WTC11 (cell line): ENCODE data around the gene AMER1. TPM values are rescaled to one million over a fixed set of nuclear protein-coding genes. Genes with fewer than 3 reads are reported as not detected.
A peak's percentile ranks its signal among the peaks of the same experiment; 100 is the strongest.

Experiments
- ATAC-seq: fragments of 200-7000 bp; cut with Tn5 transposase; 2 replicates; pipeline ENCODE4 v1.10.0; 2021; ENCODE audit warnings: mild to moderate bottlenecking, moderate library complexity
- CTCF ChIA-PET: fragments of 300-600 bp; sonication (Branson Sonifier 250); formaldehyde crosslinking; loops from one replicate; lab custom pipeline; 2021; ENCODE audit warnings: antibody characterized with exemption; lab: Charles Lee
- POLR2A ChIA-PET: fragments of 350-600 bp; sonication (Branson Sonifier 250); formaldehyde crosslinking; loops from one replicate; lab custom pipeline; 2021; ENCODE audit warnings: antibody characterized with exemption; lab: Charles Lee
- DNase-seq: peaks from one replicate; pipeline ENCODE4 v3.0.0; 2021; ENCODE audit warnings: low spot score
- H3K27ac Mint-ChIP-seq: 2 replicates; pipeline ENCODE4 v1.8.0; 2021; ENCODE audit warnings: mixed read lengths
- H3K27me3 Mint-ChIP-seq: 2 replicates; pipeline ENCODE4 v1.8.0; 2021; ENCODE audit warnings: low read depth, mild to moderate bottlenecking, moderate library complexity, mixed read lengths
- H3K36me3 Mint-ChIP-seq: 2 replicates; pipeline ENCODE4 v1.8.0; 2021; ENCODE audit warnings: mixed read lengths
- H3K4me1 Mint-ChIP-seq: 2 replicates; pipeline ENCODE4 v1.8.0; 2022; ENCODE audit warnings: mixed read lengths
- H3K4me3 Mint-ChIP-seq: 2 replicates; pipeline ENCODE4 v1.8.0; 2021; ENCODE audit warnings: mild to moderate bottlenecking, moderate library complexity, mixed read lengths
- H3K9me3 Mint-ChIP-seq: 2 replicates; pipeline ENCODE4 v1.8.0; 2021; ENCODE audit warnings: mixed read lengths
- AR ChIP-seq: fragments of 250-450 bp; sonication (Bioruptor Pico); IDR thresholded peaks from 2 replicates; pipeline ENCODE4 v1.9.0; 2021; ENCODE audit warnings: mild to moderate bottlenecking
- GABPB1 ChIP-seq: sonication (generic); formaldehyde crosslinking; IDR thresholded peaks from 2 replicates; pipeline ENCODE4 v1.8.1; 2023; ENCODE audit warnings: mild to moderate bottlenecking, missing genetic modification reagents
- MAX ChIP-seq: sonication (generic); formaldehyde crosslinking; IDR thresholded peaks from 2 replicates; pipeline ENCODE4 v1.8.0; 2022; ENCODE audit warnings: mild to moderate bottlenecking, missing genetic modification reagents
- MYBL2 ChIP-seq: sonication (generic); formaldehyde crosslinking; IDR thresholded peaks from 2 replicates; pipeline ENCODE4 v1.8.1; 2023; ENCODE audit warnings: mild to moderate bottlenecking, moderate library complexity, missing genetic modification reagents
- NFE2L1 ChIP-seq: sonication (generic); formaldehyde crosslinking; IDR thresholded peaks from 2 replicates; pipeline ENCODE4 v1.8.1; 2023; ENCODE audit warnings: missing genetic modification reagents
- RORB ChIP-seq: fragments of 250-450 bp; sonication (Bioruptor Pico); IDR thresholded peaks from 2 replicates; pipeline ENCODE4 v1.9.0; 2021; ENCODE audit warnings: mild to moderate bottlenecking
- SP1 ChIP-seq: sonication (generic); formaldehyde crosslinking; conservative IDR thresholded peaks from 2 replicates; pipeline ENCODE4 v1.8.1; 2022; ENCODE audit warnings: missing genetic modification reagents
- TCF7 ChIP-seq: sonication (generic); formaldehyde crosslinking; IDR thresholded peaks from 2 replicates; pipeline ENCODE4 v1.8.0; 2022; ENCODE audit warnings: mild to moderate bottlenecking, low read depth, missing genetic modification reagents, moderate library complexity
- USF2 ChIP-seq: sonication (generic); formaldehyde crosslinking; IDR thresholded peaks from 2 replicates; pipeline ENCODE4 v1.8.1; 2023; ENCODE audit warnings: mild to moderate bottlenecking, missing genetic modification reagents, moderate library complexity
- ZBTB43 ChIP-seq: sonication (generic); formaldehyde crosslinking; IDR thresholded peaks from 2 replicates; pipeline ENCODE4 v1.8.1; 2023; ENCODE audit warnings: mild to moderate bottlenecking, missing genetic modification reagents
- ZMAT4 ChIP-seq: fragments of 250-450 bp; sonication (Bioruptor Pico); IDR thresholded peaks from 2 replicates; pipeline ENCODE4 v1.9.0; 2021; ENCODE audit warnings: mild to moderate bottlenecking
- ZNF121 ChIP-seq: sonication (generic); formaldehyde crosslinking; IDR thresholded peaks from 2 replicates; pipeline ENCODE4 v1.8.0; 2023; ENCODE audit warnings: missing genetic modification reagents
- ZNF263 ChIP-seq: sonication (generic); formaldehyde crosslinking; IDR thresholded peaks from 2 replicates; pipeline ENCODE4 v1.8.1; 2022; ENCODE audit warnings: low read depth, mild to moderate bottlenecking, moderate library complexity, missing genetic modification reagents
- ZNF416 ChIP-seq: fragments of 250-450 bp; sonication (Bioruptor Pico); IDR thresholded peaks from 2 replicates; pipeline ENCODE4 v1.9.0; 2021; ENCODE audit warnings: mild to moderate bottlenecking, inconsistent platforms
- ZNF671 ChIP-seq: fragments of 250-450 bp; sonication (Bioruptor Pico); IDR thresholded peaks from 2 replicates; pipeline ENCODE4 v1.8.0; 2021; ENCODE audit warnings: mild to moderate bottlenecking
- ZSCAN18 ChIP-seq: fragments of 250-450 bp; sonication (Bioruptor Pico); IDR thresholded peaks from 2 replicates; pipeline ENCODE4 v2.1.2; 2022; ENCODE audit warnings: mild to moderate bottlenecking, moderate library complexity
- total RNA-seq: library from RNA; stranded (reverse); gene quantifications from 3 replicates; pipeline ENCODE4 v1.2.3, GENCODE V29; 2021
- TF ChIP-seq, protein P1 (sequence below): sonication (generic); formaldehyde crosslinking; IDR thresholded peaks from 2 replicates; pipeline ENCODE4 v1.8.1; 2022; ENCODE audit warnings: mild to moderate bottlenecking, missing genetic modification reagents, moderate library complexity, borderline replicate concordance
- TF ChIP-seq, protein P2 (sequence below): sonication (generic); formaldehyde crosslinking; IDR thresholded peaks from 2 replicates; pipeline ENCODE4 v1.8.1; 2022; ENCODE audit warnings: mild to moderate bottlenecking, moderate library complexity, missing genetic modification reagents
- TF ChIP-seq, protein P3 (sequence below): sonication (generic); formaldehyde crosslinking; IDR thresholded peaks from 2 replicates; pipeline ENCODE4 v1.8.0; 2022; ENCODE audit warnings: mild to moderate bottlenecking, missing genetic modification reagents
- TF ChIP-seq, protein P4 (sequence below): sonication (generic); formaldehyde crosslinking; IDR thresholded peaks from 2 replicates; pipeline ENCODE4 v1.8.1; 2022; ENCODE audit warnings: missing genetic modification reagents, borderline replicate concordance

The AMER1 gene
- total RNA-seq, 1 experiment from 2014 or later: 9.9 TPM

DNA sequence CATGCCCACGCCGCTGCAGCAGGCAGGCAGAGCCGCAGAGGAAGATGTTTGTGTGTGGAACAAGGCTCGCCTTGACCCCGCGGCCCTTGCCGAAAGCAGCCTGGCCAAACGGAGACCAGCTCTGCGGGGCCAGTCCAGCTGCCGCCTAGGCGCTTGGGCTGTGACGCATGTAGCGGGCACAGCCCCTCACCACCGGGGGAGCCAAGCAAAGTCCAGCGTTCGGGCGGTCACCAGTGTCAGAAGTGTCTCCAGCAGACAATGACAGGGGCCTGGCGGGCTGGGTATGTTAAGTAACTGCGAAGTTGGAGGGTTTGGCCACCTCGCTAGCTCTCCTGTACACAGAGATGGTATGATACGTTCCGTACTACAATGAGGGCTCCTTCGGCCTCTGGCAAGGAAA, 1.3 kb downstream of the AMER1 start:
- no peak for ATAC-seq
- POLR2A ChIA-PET: no interaction called here
- Mint-ChIP-seq H3K27ac (no peak overlapping the region), H3K4me3 (peak overlapping the region; percentile 73), H3K4me1 (peaks cover 21% of the 10 kb centered on the region), H3K9me3 (no peaks in the 10 kb centered on the region), H3K36me3 (no peaks in the 10 kb centered on the region), H3K27me3 (peaks cover 14% of the 10 kb centered on the region)
- TF ChIP-seq ZNF671 (CRISPR knock-in tag) (no peak), AR (no peak), SP1 (CRISPR knock-in tag) (no peak), ZSCAN18 (no peak), ZMAT4 (CRISPR knock-in tag) (no peak), RORB (no peak), ZNF263 (CRISPR knock-in tag) (no peak), ZNF416 (CRISPR knock-in tag) (no peak), NFE2L1 (CRISPR knock-in tag) (no peak), ZNF121 (CRISPR knock-in tag) (no peak), MYBL2 (CRISPR knock-in tag) (no peak), USF2 (CRISPR knock-in tag) (no peak), TCF7 (no peak)
- TF ChIP-seq, protein P1, sequence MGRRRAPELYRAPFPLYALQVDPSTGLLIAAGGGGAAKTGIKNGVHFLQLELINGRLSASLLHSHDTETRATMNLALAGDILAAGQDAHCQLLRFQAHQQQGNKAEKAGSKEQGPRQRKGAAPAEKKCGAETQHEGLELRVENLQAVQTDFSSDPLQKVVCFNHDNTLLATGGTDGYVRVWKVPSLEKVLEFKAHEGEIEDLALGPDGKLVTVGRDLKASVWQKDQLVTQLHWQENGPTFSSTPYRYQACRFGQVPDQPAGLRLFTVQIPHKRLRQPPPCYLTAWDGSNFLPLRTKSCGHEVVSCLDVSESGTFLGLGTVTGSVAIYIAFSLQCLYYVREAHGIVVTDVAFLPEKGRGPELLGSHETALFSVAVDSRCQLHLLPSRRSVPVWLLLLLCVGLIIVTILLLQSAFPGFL (CRISPR knock-in tag): no peak
- TF ChIP-seq, protein P2, sequence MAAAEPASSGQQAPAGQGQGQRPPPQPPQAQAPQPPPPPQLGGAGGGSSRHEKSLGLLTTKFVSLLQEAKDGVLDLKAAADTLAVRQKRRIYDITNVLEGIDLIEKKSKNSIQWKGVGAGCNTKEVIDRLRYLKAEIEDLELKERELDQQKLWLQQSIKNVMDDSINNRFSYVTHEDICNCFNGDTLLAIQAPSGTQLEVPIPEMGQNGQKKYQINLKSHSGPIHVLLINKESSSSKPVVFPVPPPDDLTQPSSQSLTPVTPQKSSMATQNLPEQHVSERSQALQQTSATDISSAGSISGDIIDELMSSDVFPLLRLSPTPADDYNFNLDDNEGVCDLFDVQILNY (CRISPR knock-in tag): no peak
- TF ChIP-seq, protein P3, sequence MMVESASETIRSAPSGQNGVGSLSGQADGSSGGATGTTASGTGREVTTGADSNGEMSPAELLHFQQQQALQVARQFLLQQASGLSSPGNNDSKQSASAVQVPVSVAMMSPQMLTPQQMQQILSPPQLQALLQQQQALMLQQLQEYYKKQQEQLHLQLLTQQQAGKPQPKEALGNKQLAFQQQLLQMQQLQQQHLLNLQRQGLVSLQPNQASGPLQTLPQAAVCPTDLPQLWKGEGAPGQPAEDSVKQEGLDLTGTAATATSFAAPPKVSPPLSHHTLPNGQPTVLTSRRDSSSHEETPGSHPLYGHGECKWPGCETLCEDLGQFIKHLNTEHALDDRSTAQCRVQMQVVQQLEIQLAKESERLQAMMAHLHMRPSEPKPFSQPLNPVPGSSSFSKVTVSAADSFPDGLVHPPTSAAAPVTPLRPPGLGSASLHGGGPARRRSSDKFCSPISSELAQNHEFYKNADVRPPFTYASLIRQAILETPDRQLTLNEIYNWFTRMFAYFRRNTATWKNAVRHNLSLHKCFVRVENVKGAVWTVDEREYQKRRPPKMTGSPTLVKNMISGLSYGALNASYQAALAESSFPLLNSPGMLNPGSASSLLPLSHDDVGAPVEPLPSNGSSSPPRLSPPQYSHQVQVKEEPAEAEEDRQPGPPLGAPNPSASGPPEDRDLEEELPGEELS: no peak
- CTCF ChIA-PET: interaction anchor here (1.7 to 3.1 kb wide), 2 partner anchors 51 to 274 kb away, joined by 10 to 11 read pairs; no protein-coding TSS in a partner anchor
- DNase-seq: peak; percentile 10

DNA sequence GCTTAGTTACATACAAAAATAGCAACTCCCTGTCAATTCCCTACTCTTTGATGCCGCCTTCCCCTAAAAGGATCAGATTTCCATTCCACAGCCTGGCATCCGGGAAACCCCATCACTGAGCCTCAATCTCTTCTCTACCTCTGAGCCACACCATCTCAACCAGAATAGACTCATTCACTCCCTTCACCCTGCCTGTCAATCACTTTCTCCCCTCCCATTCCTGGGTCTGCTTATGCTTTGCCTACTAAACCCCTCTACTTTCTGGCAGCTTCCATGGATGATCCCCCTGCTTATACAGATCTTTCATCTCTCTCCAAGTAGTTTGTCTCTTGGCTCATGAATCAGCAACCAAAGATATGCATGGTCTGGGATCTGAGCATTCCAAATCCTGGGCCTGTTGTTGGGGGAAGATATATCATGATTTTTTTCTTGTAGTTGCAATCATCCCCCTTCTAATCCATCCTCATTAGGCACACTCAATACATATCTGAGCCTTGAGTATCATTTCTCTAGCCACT, 2.6 kb downstream of the AMER1 start:
- no peak for ATAC-seq
- Mint-ChIP-seq H3K4me3 (no peak overlapping the region), H3K27ac (no peak overlapping the region), H3K4me1 (peaks cover 35% of the 10 kb centered on the region), H3K27me3 (peaks cover 14% of the 10 kb centered on the region), H3K9me3 (no peaks in the 10 kb centered on the region), H3K36me3 (no peaks in the 10 kb centered on the region)
- DNase-seq: no peak
- TF ChIP-seq GABPB1 (CRISPR knock-in tag) (no peak), ZBTB43 (no peak), MAX (CRISPR knock-in tag) (no peak)
- TF ChIP-seq, protein P4, sequence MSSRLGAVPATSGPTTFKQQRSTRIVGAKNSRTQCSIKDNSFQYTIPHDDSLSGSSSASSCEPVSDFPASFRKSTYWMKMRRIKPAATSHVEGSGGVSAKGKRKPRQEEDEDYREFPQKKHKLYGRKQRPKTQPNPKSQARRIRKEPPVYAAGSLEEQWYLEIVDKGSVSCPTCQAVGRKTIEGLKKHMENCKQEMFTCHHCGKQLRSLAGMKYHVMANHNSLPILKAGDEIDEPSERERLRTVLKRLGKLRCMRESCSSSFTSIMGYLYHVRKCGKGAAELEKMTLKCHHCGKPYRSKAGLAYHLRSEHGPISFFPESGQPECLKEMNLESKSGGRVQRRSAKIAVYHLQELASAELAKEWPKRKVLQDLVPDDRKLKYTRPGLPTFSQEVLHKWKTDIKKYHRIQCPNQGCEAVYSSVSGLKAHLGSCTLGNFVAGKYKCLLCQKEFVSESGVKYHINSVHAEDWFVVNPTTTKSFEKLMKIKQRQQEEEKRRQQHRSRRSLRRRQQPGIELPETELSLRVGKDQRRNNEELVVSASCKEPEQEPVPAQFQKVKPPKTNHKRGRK: no peak
- POLR2A ChIA-PET: no interaction called here
- CTCF ChIA-PET: interaction anchor here (1.5 kb wide), 1 partner anchor 273 kb away, joined by 3 read pairs; no protein-coding TSS in a partner anchor
